ENCODE measurements around the gene TICRR.
"Not testable (repeated sequence)": the region's sequence is repeated elsewhere in the genome, so short reads cannot be mapped to it uniquely, and the experiment has no call there.

TICRR gene

GRCh38 chr15:89575656-89576416 is 567 bp downstream of the TICRR start:
- DNase-seq, result no peak

GRCh38 chr15:89576417-89576773 is 1.1 kb downstream of the TICRR start:
- no peak for DNase-seq

- no peak for DNase-seq
Measured at GRCh38 chr15:89577776-89578115, 2.5 kb downstream of the TICRR start.

- no peak for DNase-seq
Measured at GRCh38 chr15:89578146-89578545, 2.9 kb downstream of the TICRR start.

GRCh38 chr15:89580747-89581146 is 5.5 kb downstream of the TICRR start:
- not testable (repeated sequence) for DNase-seq

GRCh38 chr15:89586651-89587050 is 11.4 kb downstream of the TICRR start:
- DNase-seq, result no peak

- no peak for DNase-seq
Measured at GRCh38 chr15:89587955-89588354, 12.7 kb downstream of the TICRR start.

GRCh38 chr15:89591834-89592233 is 16.6 kb downstream of the TICRR start:
- DNase-seq, result no peak

GRCh38 chr15:89593018-89593417 is 17.7 kb downstream of the TICRR start:
- DNase-seq, result no peak

- DNase-seq, result no peak
Measured at GRCh38 chr15:89599021-89599420, 23.8 kb downstream of the TICRR start.

GRCh38 chr15:89611317-89611716 is 36.0 kb downstream of the TICRR start:
- DNase-seq, result no peak

GRCh38 chr15:89613031-89613430 is 37.8 kb downstream of the TICRR start:
- DNase-seq, result no peak

- DNase-seq, result no peak
Measured at GRCh38 chr15:89614164-89614563, 38.9 kb downstream of the TICRR start.

- no peak for DNase-seq
Measured at GRCh38 chr15:89615135-89615534, 39.9 kb downstream of the TICRR start.

- no peak for DNase-seq
Measured at GRCh38 chr15:89616228-89616627, 41.0 kb downstream of the TICRR start.

GRCh38 chr15:89621547-89621946 is 46.3 kb downstream of the TICRR start:
- no peak for DNase-seq

- no peak for DNase-seq
Measured at GRCh38 chr15:89623165-89623564, 47.9 kb downstream of the TICRR start.

GRCh38 chr15:89625716-89626115 is 50.4 kb downstream of the TICRR start:
- no peak for DNase-seq

GRCh38 chr15:89627256-89627970 is 52.1 kb downstream of the TICRR start:
- no peak for DNase-seq

- no peak for DNase-seq
Measured at GRCh38 chr15:89628301-89628700, 53.0 kb downstream of the TICRR start.

GRCh38 chr15:89628806-89629715 is 53.8 kb downstream of the TICRR start:
- DNase-seq, result no peak

- no peak for DNase-seq
Measured at GRCh38 chr15:89629829-89630228, 54.6 kb downstream of the TICRR start.

- DNase-seq, result no peak
Measured at GRCh38 chr15:89630260-89630659, 55.0 kb downstream of the TICRR start.
